ENCODE measurements around the gene ZNF485.
A peak's percentile ranks its signal among the peaks of the same experiment; 100 is the strongest.

ZNF485 gene

DNA sequence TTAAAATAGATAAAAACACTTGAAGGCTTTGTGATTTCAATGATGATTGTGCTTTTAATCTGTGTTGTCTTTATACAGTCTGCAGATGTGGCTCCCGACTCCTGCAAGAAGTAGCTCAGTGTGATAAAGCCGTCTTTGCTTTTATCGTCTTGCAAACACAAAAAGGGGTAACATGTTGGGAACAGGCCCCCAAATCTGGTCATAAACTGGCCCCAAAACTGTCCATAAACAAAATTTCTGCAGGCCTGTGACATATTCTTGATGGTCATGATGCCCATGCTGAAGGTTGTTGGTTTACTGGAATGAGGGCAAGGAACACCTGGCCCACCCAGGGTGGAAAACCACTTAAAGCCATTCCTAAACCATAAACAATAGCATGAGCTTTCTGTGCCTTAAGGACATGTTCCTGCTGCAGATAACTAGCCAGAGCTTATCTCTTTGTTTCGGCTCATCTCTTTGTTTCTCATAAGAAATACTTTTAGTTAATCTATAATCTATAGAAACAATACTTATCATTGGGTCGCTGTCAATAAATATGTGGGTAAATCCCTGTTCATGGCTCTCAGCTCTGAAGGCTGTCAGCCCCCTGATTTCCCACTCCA, 14.8 kb upstream of the ZNF485 start:
- no peak overlapping the region for H3K4me2 ChIP-seq (ENCODE audit: low read depth, low read length, poor library complexity, severe bottlenecking)
- no peak for TF ChIP-seq EZH2phosphoT487 (IDR thresholded peaks at IDR 0.05; ENCODE audit: borderline replicate concordance)
- TF ChIP-seq, protein P1, sequence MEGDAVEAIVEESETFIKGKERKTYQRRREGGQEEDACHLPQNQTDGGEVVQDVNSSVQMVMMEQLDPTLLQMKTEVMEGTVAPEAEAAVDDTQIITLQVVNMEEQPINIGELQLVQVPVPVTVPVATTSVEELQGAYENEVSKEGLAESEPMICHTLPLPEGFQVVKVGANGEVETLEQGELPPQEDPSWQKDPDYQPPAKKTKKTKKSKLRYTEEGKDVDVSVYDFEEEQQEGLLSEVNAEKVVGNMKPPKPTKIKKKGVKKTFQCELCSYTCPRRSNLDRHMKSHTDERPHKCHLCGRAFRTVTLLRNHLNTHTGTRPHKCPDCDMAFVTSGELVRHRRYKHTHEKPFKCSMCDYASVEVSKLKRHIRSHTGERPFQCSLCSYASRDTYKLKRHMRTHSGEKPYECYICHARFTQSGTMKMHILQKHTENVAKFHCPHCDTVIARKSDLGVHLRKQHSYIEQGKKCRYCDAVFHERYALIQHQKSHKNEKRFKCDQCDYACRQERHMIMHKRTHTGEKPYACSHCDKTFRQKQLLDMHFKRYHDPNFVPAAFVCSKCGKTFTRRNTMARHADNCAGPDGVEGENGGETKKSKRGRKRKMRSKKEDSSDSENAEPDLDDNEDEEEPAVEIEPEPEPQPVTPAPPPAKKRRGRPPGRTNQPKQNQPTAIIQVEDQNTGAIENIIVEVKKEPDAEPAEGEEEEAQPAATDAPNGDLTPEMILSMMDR (conservative IDR thresholded peaks at IDR 0.05; ENCODE audit: low read length), result no peak

GRCh38 chr10:43594944-43595589, 11.2 kb upstream of the ZNF485 start:
- H3K79me2 ChIP-seq (ENCODE audit: insufficient read depth, low read length), result no peaks in the 10 kb centered on the region
- H3K27me3 ChIP-seq (ENCODE audit: insufficient read depth, low read length, poor library complexity, severe bottlenecking), result no peaks in the 10 kb centered on the region
- peaks cover 42% of the 10 kb centered on the region for H3K4me1 ChIP-seq (ENCODE audit: insufficient read depth, low read length, poor library complexity, severe bottlenecking)
- no peaks in the 10 kb centered on the region for H3K36me3 ChIP-seq (ENCODE audit: insufficient read depth, low read length)
- H3K9me3 ChIP-seq (ENCODE audit: insufficient read depth, low read depth, low read length), result peaks cover 9% of the 10 kb centered on the region; the same call in 1 of the 2 replicates
- peak overlapping the region; percentile 64 for H3K9ac ChIP-seq (ENCODE audit: low read depth, low read length, poor library complexity, severe bottlenecking)
- peak overlapping the region; percentile 79 for H3K4me2 ChIP-seq (ENCODE audit: low read depth, low read length, poor library complexity, severe bottlenecking)
- TF ChIP-seq, protein P1 (conservative IDR thresholded peaks at IDR 0.05; ENCODE audit: low read length), result no peak
- TF ChIP-seq EZH2phosphoT487 (IDR thresholded peaks at IDR 0.05; ENCODE audit: borderline replicate concordance), result no peak
- H3F3A ChIP-seq (ENCODE audit: low read depth), result no peaks in the 10 kb centered on the region; the same call in 1 of the 2 replicates
- H4K20me1 ChIP-seq (ENCODE audit: insufficient read depth, low read length, poor library complexity, severe bottlenecking), result no peaks in the 10 kb centered on the region
- H3K9me2 ChIP-seq (replicated peaks; ENCODE audit: low read depth, low read length), result no peaks in the 10 kb centered on the region
- peak overlapping the region; percentile 62 for H2AFZ ChIP-seq (ENCODE audit: low read length)
- H3K4me3 ChIP-seq (ENCODE audit: low read length, poor library complexity, severe bottlenecking), result peak overlapping the region; percentile 48

More for the DNA sequence above, 14.8 kb upstream of the ZNF485 start:
- Histone ChIP-seq H3K4me1 (ENCODE audit: insufficient read depth, low read length, poor library complexity, severe bottlenecking) (peaks cover 19% of the 10 kb centered on the region), H3K9me3 (ENCODE audit: insufficient read depth, low read depth, low read length) (peaks cover 9% of the 10 kb centered on the region; the same call in 1 of the 2 replicates), H4K20me1 (ENCODE audit: insufficient read depth, low read length, poor library complexity, severe bottlenecking) (no peaks in the 10 kb centered on the region), H3K79me2 (ENCODE audit: insufficient read depth, low read length) (no peaks in the 10 kb centered on the region), H3K9ac (ENCODE audit: low read depth, low read length, poor library complexity, severe bottlenecking) (no peak overlapping the region), H3K36me3 (ENCODE audit: insufficient read depth, low read length) (no peaks in the 10 kb centered on the region), H3K27me3 (ENCODE audit: insufficient read depth, low read length, poor library complexity, severe bottlenecking) (no peaks in the 10 kb centered on the region), H3F3A (ENCODE audit: low read depth) (no peaks in the 10 kb centered on the region), H2AFZ (ENCODE audit: low read length) (no peak overlapping the region), H3K9me2 (replicated peaks; ENCODE audit: low read depth, low read length) (no peaks in the 10 kb centered on the region), H3K4me3 (ENCODE audit: low read length, poor library complexity, severe bottlenecking) (no peak overlapping the region)

GRCh38 chr10:43595739-43596298, 10.4 kb upstream of the ZNF485 start:
- H3K36me3 ChIP-seq (ENCODE audit: insufficient read depth, low read length), result no peaks in the 10 kb centered on the region
- no peaks in the 10 kb centered on the region for H3K27me3 ChIP-seq (ENCODE audit: insufficient read depth, low read length, poor library complexity, severe bottlenecking)
- H3K9ac ChIP-seq (ENCODE audit: low read depth, low read length, poor library complexity, severe bottlenecking), result peak overlapping the region; percentile 64
- H3F3A ChIP-seq (ENCODE audit: low read depth), result no peaks in the 10 kb centered on the region; the same call in 1 of the 2 replicates
- no peaks in the 10 kb centered on the region for H4K20me1 ChIP-seq (ENCODE audit: insufficient read depth, low read length, poor library complexity, severe bottlenecking)
- H3K79me2 ChIP-seq (ENCODE audit: insufficient read depth, low read length), result no peaks in the 10 kb centered on the region
- H3K4me2 ChIP-seq (ENCODE audit: low read depth, low read length, poor library complexity, severe bottlenecking), result peak overlapping the region; percentile 79
- peak overlapping the region; percentile 62 for H2AFZ ChIP-seq (ENCODE audit: low read length)
- H3K9me2 ChIP-seq (replicated peaks; ENCODE audit: low read depth, low read length), result no peaks in the 10 kb centered on the region
- peaks cover 42% of the 10 kb centered on the region for H3K4me1 ChIP-seq (ENCODE audit: insufficient read depth, low read length, poor library complexity, severe bottlenecking)
- peak overlapping the region; percentile 48 for H3K4me3 ChIP-seq (ENCODE audit: low read length, poor library complexity, severe bottlenecking)
- no peak for TF ChIP-seq EZH2phosphoT487 (IDR thresholded peaks at IDR 0.05; ENCODE audit: borderline replicate concordance)
- TF ChIP-seq, protein P1 (conservative IDR thresholded peaks at IDR 0.05; ENCODE audit: low read length), result no peak
- H3K9me3 ChIP-seq (ENCODE audit: insufficient read depth, low read depth, low read length), result peaks cover 9% of the 10 kb centered on the region; the same call in 1 of the 2 replicates
